Measurements from ENCODE around the gene SLC35B1. TPM values are rescaled to one million over a fixed set of nuclear protein-coding genes. Genes with fewer than 3 reads are reported as not detected.

SLC35B1 gene
- total RNA-seq, 3 donors from 2014 or later (not counting 1 experiment from before 2014, with no cell fraction given), result 74.0 to 121 (median 90.2) TPM

- Mint-ChIP-seq H3K9me3 (peaks cover 0 to 3% of the 10 kb centered on the region in 2 donors), H3K27me3 (ENCODE audit: low read depth in 2 of 2) (no peaks in the 10 kb centered on the region), H3K4me3 (no peak overlapping the region), H3K4me1 (peaks cover 29 to 49% of the 10 kb centered on the region in 2 donors), H3K36me3 (peaks cover 11% of the 10 kb centered on the region), H3K27ac (peak overlapping the region; percentile 21 to 74)
- Histone ChIP-seq H3K36me3 (ENCODE audit: control insufficient read depth, insufficient read depth, low read length) (peaks cover 75% of the 10 kb centered on the region), H3K27ac (ENCODE audit: low read length) (no peak overlapping the region), H3K4me3 (ENCODE audit: low read length) (no peak overlapping the region), H3K9me3 (ENCODE audit: control insufficient read depth, insufficient read depth, low read length) (no peaks in the 10 kb centered on the region), H3K4me1 (ENCODE audit: control insufficient read depth, insufficient read depth, low read length) (peaks cover 42% of the 10 kb centered on the region), H3K27me3 (ENCODE audit: control insufficient read depth, insufficient read depth, low read length) (no peaks in the 10 kb centered on the region)
- DNase-seq (no peak), ATAC-seq (no peak)
- intact Hi-C loops (cut with micrococcal nuclease), result no loop called here
- TF ChIP-seq CTCF (IDR thresholded peaks at IDR 0.05), result no peak
- 72% methylated on average over 7 of the region's 8 CpGs for WGBS (ENCODE audit: insufficient coverage)
These were observed 15.7 kb upstream of the SLC35B1 start for GRCh38 chr17:49723423-49723822.

- intact Hi-C loops (cut with micrococcal nuclease), result no loop called here
- ATAC-seq (no peak), DNase-seq (no peak)
- no peaks in the 10 kb centered on the region for H3K27me3 ChIP-seq (ENCODE audit: control insufficient read depth, insufficient read depth, low read length)
- H3K36me3 Mint-ChIP-seq, result peaks cover 16% of the 10 kb centered on the region
- peaks cover 0 to 3% of the 10 kb centered on the region in 2 donors for H3K9me3 Mint-ChIP-seq
- no peak overlapping the region for H3K4me3 Mint-ChIP-seq
- H3K36me3 ChIP-seq (ENCODE audit: control insufficient read depth, insufficient read depth, low read length), result peaks cover 83% of the 10 kb centered on the region
- 98% methylated on average over 3 of the region's 3 CpGs for WGBS (ENCODE audit: insufficient coverage)
- H3K4me3 ChIP-seq (ENCODE audit: low read length), result no peak overlapping the region
- no peaks in the 10 kb centered on the region for H3K27me3 Mint-ChIP-seq (ENCODE audit: low read depth in 2 of 2)
- H3K27ac ChIP-seq (ENCODE audit: low read length), result no peak overlapping the region
- peaks cover 35 to 43% of the 10 kb centered on the region in 2 donors for H3K4me1 Mint-ChIP-seq
- H3K4me1 ChIP-seq (ENCODE audit: control insufficient read depth, insufficient read depth, low read length), result peaks cover 41% of the 10 kb centered on the region
- H3K9me3 ChIP-seq (ENCODE audit: control insufficient read depth, insufficient read depth, low read length), result no peaks in the 10 kb centered on the region
- no peak for TF ChIP-seq CTCF (IDR thresholded peaks at IDR 0.05)
- H3K27ac Mint-ChIP-seq, result peak overlapping the region; percentile 21 to 74
These were observed 14.3 kb upstream of the SLC35B1 start for GRCh38 chr17:49722066-49722465.

GRCh38 chr17:49717371-49717861 is 9.7 kb upstream of the SLC35B1 start:
- Histone ChIP-seq H3K27me3 (ENCODE audit: control insufficient read depth, insufficient read depth, low read length) (no peaks in the 10 kb centered on the region), H3K4me3 (ENCODE audit: low read length) (no peak overlapping the region), H3K36me3 (ENCODE audit: control insufficient read depth, insufficient read depth, low read length) (peaks cover 78% of the 10 kb centered on the region), H3K4me1 (ENCODE audit: control insufficient read depth, insufficient read depth, low read length) (peaks cover 58% of the 10 kb centered on the region), H3K27ac (ENCODE audit: low read length) (peak overlapping the region; percentile 89), H3K9me3 (ENCODE audit: control insufficient read depth, insufficient read depth, low read length) (no peaks in the 10 kb centered on the region)
- no peak for TF ChIP-seq CTCF (IDR thresholded peaks at IDR 0.05)
- Mint-ChIP-seq H3K9me3 (no peaks in the 10 kb centered on the region), H3K27ac (peak overlapping the region; percentile 97 to 98), H3K4me1 (peaks cover 49% of the 10 kb centered on the region in 2 donors), H3K27me3 (ENCODE audit: low read depth in 2 of 2) (no peaks in the 10 kb centered on the region), H3K4me3 (no peak overlapping the region), H3K36me3 (peaks cover 21% of the 10 kb centered on the region)
- intact Hi-C loops (cut with micrococcal nuclease), result loop anchor here (5.0 kb wide), 1 partner anchor 135 kb away; no protein-coding TSS in a partner anchor
- WGBS (ENCODE audit: insufficient coverage), result 74% methylated on average over 10 of the region's 10 CpGs
- ATAC-seq, result no peak
- peak in 1 of 2 donors; percentile 57 for DNase-seq
